K562 (cell line): ENCODE measurements around the gene ALKBH3.

ENCODE experiments used
- GTF2F1 ChIP-seq: IDR thresholded peaks from 2 replicates; pipeline ENCODE4 v1.6.1; 2011; ENCODE audit warnings: low read depth, low read length, improper control_type of control experiment
- HDAC2 ChIP-seq: fragments of 450-650 bp; IDR thresholded peaks from 2 replicates; pipeline ENCODE4 v1.6.1; 2016; ENCODE audit warnings: mild to moderate bottlenecking
- MAFK ChIP-seq: IDR thresholded peaks from 2 replicates; pipeline ENCODE4 v1.6.1; 2011; ENCODE audit warnings: low read length, improper control_type of control experiment
- NFYB ChIP-seq: IDR thresholded peaks from 2 replicates; pipeline ENCODE4 v1.6.1; 2011; ENCODE audit warnings: mild to moderate bottlenecking, moderate library complexity; ENCODE audit not compliant: insufficient read length; ENCODE audit errors: extremely low read depth
- POLR2A ChIP-seq: fragments of 450-650 bp; conservative IDR thresholded peaks from 2 replicates; pipeline ENCODE4 v1.6.1; 2016
- SMARCC2 ChIP-seq: fragments of 450-650 bp; IDR thresholded peaks from 2 replicates; pipeline ENCODE4 v1.6.1; 2017; ENCODE audit warnings: antibody characterized with exemption, moderate library complexity, mild to moderate bottlenecking, low read depth
- ZBTB7A ChIP-seq: IDR thresholded peaks from 2 replicates; pipeline ENCODE4 v1.6.1; 2011; ENCODE audit warnings: low read depth, mild to moderate bottlenecking, low read length, moderate library complexity, borderline replicate concordance; ENCODE audit not compliant: control insufficient read depth
- ZNF239 ChIP-seq: fragments of 250-450 bp; sonication (Bioruptor Pico); IDR thresholded peaks from 2 replicates; pipeline ENCODE4 v1.4.0; 2020; ENCODE audit warnings: mild to moderate bottlenecking
- TF ChIP-seq, protein P1 (sequence below): fragments of 450-650 bp; IDR thresholded peaks from 2 replicates; pipeline ENCODE4 v1.6.1; 2018; ENCODE audit warnings: mild to moderate bottlenecking, low read depth; ENCODE audit not compliant: partially characterized antibody
- TF ChIP-seq, protein P2 (sequence below), 2 experiments: fragments of 450-650 bp; formaldehyde crosslinking in 1 of 2; IDR thresholded peaks; 2 replicates each; pipeline versions ENCODE4 v1.4.0 to v1.6.1; 2014 to 2020; ENCODE audit warnings: mild to moderate bottlenecking in 2 of 2, borderline replicate concordance in 1 of 2, low read depth in 1 of 2
- TF ChIP-seq, protein P3 (sequence below): fragments of 250-450 bp; sonication (Bioruptor Pico); IDR thresholded peaks from 2 replicates; pipeline ENCODE4 v1.5.0; 2020; ENCODE audit warnings: mild to moderate bottlenecking, borderline replicate concordance
- TF ChIP-seq, protein P4 (sequence below): fragments of 450-650 bp; IDR thresholded peaks from one replicate; pipeline ENCODE4 v1.6.1; 2018; ENCODE audit warnings: mild to moderate bottlenecking, moderate library complexity; ENCODE audit not compliant: partially characterized antibody

DNA sequence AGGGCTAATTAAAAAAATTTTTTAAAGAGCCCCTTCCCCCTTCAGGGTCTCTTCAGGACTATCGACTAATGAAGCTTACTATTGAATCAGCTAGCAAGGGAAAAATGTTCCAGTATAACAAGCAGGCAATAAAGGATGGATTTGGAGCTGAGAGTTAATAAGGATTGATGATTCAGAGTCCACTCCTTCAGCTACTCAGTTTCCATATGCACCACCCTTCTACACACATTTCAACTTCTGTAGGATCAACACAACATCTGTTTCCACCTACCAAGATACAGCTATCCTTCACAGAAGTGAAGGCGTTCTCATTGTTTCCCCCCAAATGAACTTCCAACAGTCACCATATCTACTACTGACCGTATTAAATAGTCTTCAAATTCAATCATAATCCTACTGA lies 6.6 kb upstream of the ALKBH3 start:
- TF ChIP-seq MAFK (no peak), NFYB (no peak), GTF2F1 (no peak), POLR2A (no peak), ZNF239 (no peak), HDAC2 (no peak), SMARCC2 (no peak), ZBTB7A (no peak)
- TF ChIP-seq, protein P1, sequence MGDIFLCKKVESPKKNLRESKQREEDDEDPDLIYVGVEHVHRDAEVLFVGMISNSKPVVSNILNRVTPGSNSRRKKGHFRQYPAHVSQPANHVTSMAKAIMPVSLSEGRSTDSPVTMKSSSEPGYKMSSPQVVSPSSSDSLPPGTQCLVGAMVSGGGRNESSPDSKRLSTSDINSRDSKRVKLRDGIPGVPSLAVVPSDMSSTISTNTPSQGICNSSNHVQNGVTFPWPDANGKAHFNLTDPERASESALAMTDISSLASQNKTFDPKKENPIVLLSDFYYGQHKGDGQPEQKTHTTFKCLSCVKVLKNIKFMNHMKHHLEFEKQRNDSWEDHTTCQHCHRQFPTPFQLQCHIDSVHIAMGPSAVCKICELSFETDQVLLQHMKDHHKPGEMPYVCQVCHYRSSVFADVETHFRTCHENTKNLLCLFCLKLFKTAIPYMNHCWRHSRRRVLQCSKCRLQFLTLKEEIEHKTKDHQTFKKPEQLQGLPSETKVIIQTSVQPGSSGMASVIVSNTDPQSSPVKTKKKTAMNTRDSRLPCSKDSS, result no peak
- TF ChIP-seq, protein P2, sequence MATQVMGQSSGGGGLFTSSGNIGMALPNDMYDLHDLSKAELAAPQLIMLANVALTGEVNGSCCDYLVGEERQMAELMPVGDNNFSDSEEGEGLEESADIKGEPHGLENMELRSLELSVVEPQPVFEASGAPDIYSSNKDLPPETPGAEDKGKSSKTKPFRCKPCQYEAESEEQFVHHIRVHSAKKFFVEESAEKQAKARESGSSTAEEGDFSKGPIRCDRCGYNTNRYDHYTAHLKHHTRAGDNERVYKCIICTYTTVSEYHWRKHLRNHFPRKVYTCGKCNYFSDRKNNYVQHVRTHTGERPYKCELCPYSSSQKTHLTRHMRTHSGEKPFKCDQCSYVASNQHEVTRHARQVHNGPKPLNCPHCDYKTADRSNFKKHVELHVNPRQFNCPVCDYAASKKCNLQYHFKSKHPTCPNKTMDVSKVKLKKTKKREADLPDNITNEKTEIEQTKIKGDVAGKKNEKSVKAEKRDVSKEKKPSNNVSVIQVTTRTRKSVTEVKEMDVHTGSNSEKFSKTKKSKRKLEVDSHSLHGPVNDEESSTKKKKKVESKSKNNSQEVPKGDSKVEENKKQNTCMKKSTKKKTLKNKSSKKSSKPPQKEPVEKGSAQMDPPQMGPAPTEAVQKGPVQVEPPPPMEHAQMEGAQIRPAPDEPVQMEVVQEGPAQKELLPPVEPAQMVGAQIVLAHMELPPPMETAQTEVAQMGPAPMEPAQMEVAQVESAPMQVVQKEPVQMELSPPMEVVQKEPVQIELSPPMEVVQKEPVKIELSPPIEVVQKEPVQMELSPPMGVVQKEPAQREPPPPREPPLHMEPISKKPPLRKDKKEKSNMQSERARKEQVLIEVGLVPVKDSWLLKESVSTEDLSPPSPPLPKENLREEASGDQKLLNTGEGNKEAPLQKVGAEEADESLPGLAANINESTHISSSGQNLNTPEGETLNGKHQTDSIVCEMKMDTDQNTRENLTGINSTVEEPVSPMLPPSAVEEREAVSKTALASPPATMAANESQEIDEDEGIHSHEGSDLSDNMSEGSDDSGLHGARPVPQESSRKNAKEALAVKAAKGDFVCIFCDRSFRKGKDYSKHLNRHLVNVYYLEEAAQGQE (IDR thresholded peaks at IDR 0.05; ENCODE audit: borderline replicate concordance), result no peak
- TF ChIP-seq, protein P2 (CRISPR knock-in tag; IDR thresholded peaks at IDR 0.05; ENCODE audit: low read depth), result no peak
- TF ChIP-seq, protein P3, sequence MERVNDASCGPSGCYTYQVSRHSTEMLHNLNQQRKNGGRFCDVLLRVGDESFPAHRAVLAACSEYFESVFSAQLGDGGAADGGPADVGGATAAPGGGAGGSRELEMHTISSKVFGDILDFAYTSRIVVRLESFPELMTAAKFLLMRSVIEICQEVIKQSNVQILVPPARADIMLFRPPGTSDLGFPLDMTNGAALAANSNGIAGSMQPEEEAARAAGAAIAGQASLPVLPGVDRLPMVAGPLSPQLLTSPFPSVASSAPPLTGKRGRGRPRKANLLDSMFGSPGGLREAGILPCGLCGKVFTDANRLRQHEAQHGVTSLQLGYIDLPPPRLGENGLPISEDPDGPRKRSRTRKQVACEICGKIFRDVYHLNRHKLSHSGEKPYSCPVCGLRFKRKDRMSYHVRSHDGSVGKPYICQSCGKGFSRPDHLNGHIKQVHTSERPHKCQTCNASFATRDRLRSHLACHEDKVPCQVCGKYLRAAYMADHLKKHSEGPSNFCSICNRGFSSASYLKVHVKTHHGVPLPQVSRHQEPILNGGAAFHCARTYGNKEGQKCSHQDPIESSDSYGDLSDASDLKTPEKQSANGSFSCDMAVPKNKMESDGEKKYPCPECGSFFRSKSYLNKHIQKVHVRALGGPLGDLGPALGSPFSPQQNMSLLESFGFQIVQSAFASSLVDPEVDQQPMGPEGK (CRISPR knock-in tag), result no peak
- TF ChIP-seq, protein P4, sequence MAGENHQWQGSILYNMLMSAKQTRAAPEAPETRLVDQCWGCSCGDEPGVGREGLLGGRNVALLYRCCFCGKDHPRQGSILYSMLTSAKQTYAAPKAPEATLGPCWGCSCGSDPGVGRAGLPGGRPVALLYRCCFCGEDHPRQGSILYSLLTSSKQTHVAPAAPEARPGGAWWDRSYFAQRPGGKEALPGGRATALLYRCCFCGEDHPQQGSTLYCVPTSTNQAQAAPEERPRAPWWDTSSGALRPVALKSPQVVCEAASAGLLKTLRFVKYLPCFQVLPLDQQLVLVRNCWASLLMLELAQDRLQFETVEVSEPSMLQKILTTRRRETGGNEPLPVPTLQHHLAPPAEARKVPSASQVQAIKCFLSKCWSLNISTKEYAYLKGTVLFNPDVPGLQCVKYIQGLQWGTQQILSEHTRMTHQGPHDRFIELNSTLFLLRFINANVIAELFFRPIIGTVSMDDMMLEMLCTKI, result no peak
